PC-3 (cell line): ENCODE measurements around the gene YPEL1.

Source experiments
- EZH2 ChIP-seq: fragments of 300-600 bp; sonication (generic); IDR thresholded peaks from one replicate; pipeline ENCODE4 v1.6.1; 2017; ENCODE audit warnings: antibody characterized with exemption, mild to moderate bottlenecking, low read length; ENCODE audit not compliant: unreplicated experiment
- EZH2phosphoT487 ChIP-seq: fragments of 300-600 bp; sonication (generic); IDR thresholded peaks from 2 replicates; pipeline ENCODE4 v1.6.1; 2018; ENCODE audit warnings: mild to moderate bottlenecking, antibody characterized with exemption, low read length, borderline replicate concordance
- TF ChIP-seq, protein P1 (sequence below): fragments of 300-600 bp; sonication (generic); conservative IDR thresholded peaks from 2 replicates; pipeline ENCODE4 v1.5.1; 2017; ENCODE audit warnings: antibody characterized with exemption, low read depth, mild to moderate bottlenecking, low read length

- TF ChIP-seq, protein P1, sequence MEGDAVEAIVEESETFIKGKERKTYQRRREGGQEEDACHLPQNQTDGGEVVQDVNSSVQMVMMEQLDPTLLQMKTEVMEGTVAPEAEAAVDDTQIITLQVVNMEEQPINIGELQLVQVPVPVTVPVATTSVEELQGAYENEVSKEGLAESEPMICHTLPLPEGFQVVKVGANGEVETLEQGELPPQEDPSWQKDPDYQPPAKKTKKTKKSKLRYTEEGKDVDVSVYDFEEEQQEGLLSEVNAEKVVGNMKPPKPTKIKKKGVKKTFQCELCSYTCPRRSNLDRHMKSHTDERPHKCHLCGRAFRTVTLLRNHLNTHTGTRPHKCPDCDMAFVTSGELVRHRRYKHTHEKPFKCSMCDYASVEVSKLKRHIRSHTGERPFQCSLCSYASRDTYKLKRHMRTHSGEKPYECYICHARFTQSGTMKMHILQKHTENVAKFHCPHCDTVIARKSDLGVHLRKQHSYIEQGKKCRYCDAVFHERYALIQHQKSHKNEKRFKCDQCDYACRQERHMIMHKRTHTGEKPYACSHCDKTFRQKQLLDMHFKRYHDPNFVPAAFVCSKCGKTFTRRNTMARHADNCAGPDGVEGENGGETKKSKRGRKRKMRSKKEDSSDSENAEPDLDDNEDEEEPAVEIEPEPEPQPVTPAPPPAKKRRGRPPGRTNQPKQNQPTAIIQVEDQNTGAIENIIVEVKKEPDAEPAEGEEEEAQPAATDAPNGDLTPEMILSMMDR: no peak
- no peak for TF ChIP-seq EZH2
- TF ChIP-seq EZH2phosphoT487: no peak
Measured at GRCh38 chr22:21702700-21703683, 32.6 kb downstream of the YPEL1 start.
